ENCODE results near the gene ANKRD35.

ANKRD35 gene

GRCh38 chr1:145863282-145864018 is 22.2 kb downstream of the ANKRD35 start:
- TF ChIP-seq PAX5 (IDR thresholded peaks at IDR 0.05; ENCODE audit: insufficient read depth, low read length, severe bottlenecking) (no peak), POLR2AphosphoS5 (IDR thresholded peaks at IDR 0.05; ENCODE audit: low read depth, low read length) (no peak), POLR2A (IDR thresholded peaks at IDR 0.05; ENCODE audit: low read depth, low read length) (no peak), TAF1 (IDR thresholded peaks at IDR 0.05; ENCODE audit: low read depth, low read length) (no peak), POU2F2 (IDR thresholded peaks at IDR 0.05; ENCODE audit: low read depth, low read length) (no peak), SPI1 (IDR thresholded peaks at IDR 0.05; ENCODE audit: low read depth, low read length) (no peak)
- FAIRE-seq (no peak), DNase-seq (ENCODE audit: insufficient read length, low spot score) (no peak)

GRCh38 chr1:145859491-145860023 is 26.1 kb downstream of the ANKRD35 start:
- FAIRE-seq, result no peak
- DNase-seq (ENCODE audit: insufficient read length, low spot score), result peak; percentile 79
- no peak for TF ChIP-seq POLR2AphosphoS5 (IDR thresholded peaks at IDR 0.05; ENCODE audit: low read depth, low read length)
- TF ChIP-seq POU2F2 (IDR thresholded peaks at IDR 0.05; ENCODE audit: low read depth, low read length), result no peak
- no peak for TF ChIP-seq PAX5 (IDR thresholded peaks at IDR 0.05; ENCODE audit: insufficient read depth, low read length, severe bottlenecking)
- no peak for TF ChIP-seq POLR2A (IDR thresholded peaks at IDR 0.05; ENCODE audit: low read depth, low read length)
- no peak for TF ChIP-seq TAF1 (IDR thresholded peaks at IDR 0.05; ENCODE audit: low read depth, low read length)
- TF ChIP-seq SPI1 (IDR thresholded peaks at IDR 0.05; ENCODE audit: low read depth, low read length), result no peak

GRCh38 chr1:145858901-145859490 is 26.7 kb downstream of the ANKRD35 start, which contains the start of gene PIAS3:
Gene PIAS3 (minus strand): TSS chr1:145859081. CDS start chr1:145858990, 91 bp downstream.
- TF ChIP-seq POLR2AphosphoS5 (IDR thresholded peaks at IDR 0.05; ENCODE audit: low read depth, low read length), result no peak
- no peak for TF ChIP-seq TAF1 (IDR thresholded peaks at IDR 0.05; ENCODE audit: low read depth, low read length)
- TF ChIP-seq PAX5 (IDR thresholded peaks at IDR 0.05; ENCODE audit: insufficient read depth, low read length, severe bottlenecking), result no peak
- no peak for TF ChIP-seq POLR2A (IDR thresholded peaks at IDR 0.05; ENCODE audit: low read depth, low read length)
- no peak for TF ChIP-seq POU2F2 (IDR thresholded peaks at IDR 0.05; ENCODE audit: low read depth, low read length)
- TF ChIP-seq SPI1 (IDR thresholded peaks at IDR 0.05; ENCODE audit: low read depth, low read length), result no peak
- FAIRE-seq (peak; percentile 93), DNase-seq (ENCODE audit: insufficient read length, low spot score) (peak; percentile 97)

- FAIRE-seq (peak; percentile 75), DNase-seq (ENCODE audit: insufficient read length, low spot score) (peak; percentile 42)
- TF ChIP-seq POLR2AphosphoS5 (IDR thresholded peaks at IDR 0.05; ENCODE audit: low read depth, low read length) (no peak), TAF1 (IDR thresholded peaks at IDR 0.05; ENCODE audit: low read depth, low read length) (no peak), POLR2A (IDR thresholded peaks at IDR 0.05; ENCODE audit: low read depth, low read length) (no peak), POU2F2 (IDR thresholded peaks at IDR 0.05; ENCODE audit: low read depth, low read length) (no peak), PAX5 (IDR thresholded peaks at IDR 0.05; ENCODE audit: insufficient read depth, low read length, severe bottlenecking) (no peak), SPI1 (IDR thresholded peaks at IDR 0.05; ENCODE audit: low read depth, low read length) (no peak)
Measured at GRCh38 chr1:145858238-145858900, 27.3 kb downstream of the ANKRD35 start.

- TF ChIP-seq TAF1 (IDR thresholded peaks at IDR 0.05; ENCODE audit: low read depth, low read length), result no peak
- no peak for TF ChIP-seq PAX5 (IDR thresholded peaks at IDR 0.05; ENCODE audit: insufficient read depth, low read length, severe bottlenecking)
- no peak for FAIRE-seq
- no peak for DNase-seq (ENCODE audit: insufficient read length, low spot score)
Measured at GRCh38 chr1:145857170-145857569, 28.5 kb downstream of the ANKRD35 start.

- no peak for DNase-seq (ENCODE audit: insufficient read length, low spot score)
- no peak for FAIRE-seq
- TF ChIP-seq POLR2AphosphoS5 (IDR thresholded peaks at IDR 0.05; ENCODE audit: low read depth, low read length) (no peak), TAF1 (IDR thresholded peaks at IDR 0.05; ENCODE audit: low read depth, low read length) (no peak), PAX5 (IDR thresholded peaks at IDR 0.05; ENCODE audit: insufficient read depth, low read length, severe bottlenecking) (no peak), POU2F2 (IDR thresholded peaks at IDR 0.05; ENCODE audit: low read depth, low read length) (no peak), SPI1 (IDR thresholded peaks at IDR 0.05; ENCODE audit: low read depth, low read length) (no peak), POLR2A (IDR thresholded peaks at IDR 0.05; ENCODE audit: low read depth, low read length) (no peak)
Measured at GRCh38 chr1:145855426-145855948, 30.2 kb downstream of the ANKRD35 start.

GRCh38 chr1:145849356-145850160 is 36.1 kb downstream of the ANKRD35 start:
- no peak for FAIRE-seq
- no peak for DNase-seq (ENCODE audit: insufficient read length, low spot score)
- TF ChIP-seq POU2F2 (IDR thresholded peaks at IDR 0.05; ENCODE audit: low read depth, low read length) (no peak), POLR2AphosphoS5 (IDR thresholded peaks at IDR 0.05; ENCODE audit: low read depth, low read length) (no peak), SPI1 (IDR thresholded peaks at IDR 0.05; ENCODE audit: low read depth, low read length) (no peak), TAF1 (IDR thresholded peaks at IDR 0.05; ENCODE audit: low read depth, low read length) (no peak), POLR2A (IDR thresholded peaks at IDR 0.05; ENCODE audit: low read depth, low read length) (no peak), PAX5 (IDR thresholded peaks at IDR 0.05; ENCODE audit: insufficient read depth, low read length, severe bottlenecking) (no peak)

- DNase-seq (ENCODE audit: insufficient read length, low spot score) (no peak), FAIRE-seq (no peak)
- TF ChIP-seq TAF1 (IDR thresholded peaks at IDR 0.05; ENCODE audit: low read depth, low read length) (no peak), SPI1 (IDR thresholded peaks at IDR 0.05; ENCODE audit: low read depth, low read length) (no peak), PAX5 (IDR thresholded peaks at IDR 0.05; ENCODE audit: insufficient read depth, low read length, severe bottlenecking) (no peak), POLR2AphosphoS5 (IDR thresholded peaks at IDR 0.05; ENCODE audit: low read depth, low read length) (no peak), POLR2A (IDR thresholded peaks at IDR 0.05; ENCODE audit: low read depth, low read length) (no peak), POU2F2 (IDR thresholded peaks at IDR 0.05; ENCODE audit: low read depth, low read length) (no peak)
Measured at GRCh38 chr1:145847827-145848226, 37.8 kb downstream of the ANKRD35 start.
